Activated gamma-delta T cell (primary cell): ENCODE results near the gene POMT1.
A peak's percentile ranks its signal among the peaks of the same experiment; 100 is the strongest.
"Not testable (repeated sequence)": the region's sequence is repeated elsewhere in the genome, so short reads cannot be mapped to it uniquely, and the experiment has no call there.

ENCODE experiments used
- DNase-seq: peaks from one replicate; lab custom pipeline; 2025; lab: John Stamatoyannopoulos, UW
- total RNA-seq, 2 donors: gene quantifications; one replicate each; lab custom pipeline; 2026; lab: John Stamatoyannopoulos, UW

The POMT1 gene, protein sequence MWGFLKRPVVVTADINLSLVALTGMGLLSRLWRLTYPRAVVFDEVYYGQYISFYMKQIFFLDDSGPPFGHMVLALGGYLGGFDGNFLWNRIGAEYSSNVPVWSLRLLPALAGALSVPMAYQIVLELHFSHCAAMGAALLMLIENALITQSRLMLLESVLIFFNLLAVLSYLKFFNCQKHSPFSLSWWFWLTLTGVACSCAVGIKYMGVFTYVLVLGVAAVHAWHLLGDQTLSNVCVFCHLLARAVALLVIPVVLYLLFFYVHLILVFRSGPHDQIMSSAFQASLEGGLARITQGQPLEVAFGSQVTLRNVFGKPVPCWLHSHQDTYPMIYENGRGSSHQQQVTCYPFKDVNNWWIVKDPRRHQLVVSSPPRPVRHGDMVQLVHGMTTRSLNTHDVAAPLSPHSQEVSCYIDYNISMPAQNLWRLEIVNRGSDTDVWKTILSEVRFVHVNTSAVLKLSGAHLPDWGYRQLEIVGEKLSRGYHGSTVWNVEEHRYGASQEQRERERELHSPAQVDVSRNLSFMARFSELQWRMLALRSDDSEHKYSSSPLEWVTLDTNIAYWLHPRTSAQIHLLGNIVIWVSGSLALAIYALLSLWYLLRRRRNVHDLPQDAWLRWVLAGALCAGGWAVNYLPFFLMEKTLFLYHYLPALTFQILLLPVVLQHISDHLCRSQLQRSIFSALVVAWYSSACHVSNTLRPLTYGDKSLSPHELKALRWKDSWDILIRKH
- total RNA-seq, result 90.4 to 137 reads per million in 2 donors

DNA sequence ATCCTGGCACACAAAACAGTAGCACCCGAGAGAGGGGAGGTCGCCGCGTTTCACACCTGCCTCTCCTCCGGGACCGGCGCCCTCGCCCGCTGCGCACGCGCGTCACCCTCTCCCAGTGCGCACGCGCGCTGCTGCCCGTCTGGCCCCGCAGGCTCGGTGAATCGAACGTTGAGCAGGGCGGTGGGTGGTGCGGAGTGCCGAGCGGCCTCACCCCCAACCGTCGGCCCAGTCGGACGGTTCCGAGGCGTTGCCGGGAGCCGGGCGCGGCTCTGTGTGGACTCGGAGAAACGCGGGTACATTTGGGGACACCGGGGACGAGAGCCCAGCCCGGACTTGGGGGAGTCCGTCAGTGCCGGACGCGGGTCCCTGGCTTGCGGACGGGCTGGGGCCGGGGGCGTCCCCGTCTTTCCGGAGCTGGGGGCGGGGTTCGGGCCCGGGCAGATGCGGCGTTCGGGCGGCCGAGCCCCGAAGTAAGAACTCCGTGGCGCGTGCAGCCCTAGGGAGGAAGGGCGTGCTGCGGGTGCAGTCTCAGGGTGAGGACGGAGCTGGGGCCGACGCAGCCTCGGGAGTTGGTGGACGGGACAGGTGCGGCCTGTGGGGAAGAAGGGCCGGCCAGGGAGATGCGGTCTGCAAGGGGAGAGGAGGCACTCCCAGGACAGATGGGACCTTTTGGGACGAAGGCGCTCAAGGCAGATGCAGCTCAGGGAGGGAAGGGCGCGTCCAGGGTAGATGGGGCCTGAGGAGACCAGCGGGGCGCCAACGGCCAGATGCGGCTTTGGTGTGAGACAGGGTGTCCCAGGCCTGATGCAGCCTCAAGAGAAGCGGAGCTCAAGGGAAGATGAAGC lies at the start of gene POMT1:
Gene POMT1, plus strand, starts transcription at position 138 of the 845 bp plus-strand sequence. CDS start 1,301 bp downstream, outside the sequence.
- DNase-seq, result peak; percentile 83

DNA sequence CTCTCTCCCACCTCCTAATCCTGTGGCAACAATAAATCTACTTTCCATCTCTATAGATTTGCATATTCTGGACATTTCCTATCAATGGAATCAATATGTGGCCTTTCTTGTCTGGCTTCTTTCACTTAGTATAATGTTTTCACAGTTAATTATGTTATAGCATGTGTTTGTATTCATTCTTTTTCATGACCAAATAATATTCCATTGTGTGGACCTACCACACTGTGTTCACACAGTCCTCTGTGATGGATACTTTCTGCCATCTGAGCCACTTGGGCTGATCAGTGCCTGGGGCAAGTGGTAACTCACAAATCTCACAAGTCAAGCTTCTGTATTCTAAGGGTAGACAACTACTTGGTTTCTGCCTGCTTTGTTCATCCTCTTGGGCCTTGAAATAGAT lies 48.7 kb upstream of the POMT1 start:
- DNase-seq, result no peak

DNA sequence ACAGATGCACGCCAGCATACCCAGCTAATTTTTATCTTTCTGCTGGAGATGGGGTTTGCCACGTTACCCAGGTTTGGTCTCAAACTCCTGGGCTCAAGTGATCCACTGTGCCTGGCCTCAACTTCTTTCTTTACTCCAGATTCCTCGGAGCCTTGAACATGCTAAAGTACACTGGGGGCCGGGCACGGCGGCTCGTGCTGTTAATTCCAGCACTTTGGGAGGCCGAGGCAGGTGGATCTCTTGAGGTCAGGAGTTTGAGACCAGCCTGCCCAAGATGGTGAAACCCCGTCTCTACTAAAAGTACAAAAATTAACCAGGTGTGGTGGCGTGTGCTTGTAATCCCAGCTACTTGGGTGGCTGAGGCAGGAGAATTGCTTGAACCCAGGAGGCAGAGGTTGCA lies 47.1 kb upstream of the POMT1 start:
- not testable (repeated sequence) for DNase-seq

DNA sequence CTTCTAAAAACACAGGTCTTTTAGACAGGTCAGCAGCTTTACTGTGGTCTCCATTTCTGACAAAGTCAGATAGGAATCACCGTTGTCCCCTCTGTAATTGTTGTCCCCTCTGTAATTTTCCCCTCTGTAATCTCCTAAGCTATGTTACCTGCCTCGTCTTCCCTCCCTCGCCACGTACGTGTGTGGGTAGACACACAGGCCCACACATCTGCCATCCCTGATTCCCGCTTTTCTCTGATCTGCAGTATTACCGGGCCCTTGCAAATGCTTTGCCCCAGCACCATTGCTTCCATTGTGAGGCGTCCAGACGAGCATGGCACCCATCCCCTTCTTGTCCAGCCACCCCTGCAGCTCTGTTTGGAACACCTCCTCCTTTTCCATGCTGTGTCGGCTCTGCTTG lies 45.0 kb upstream of the POMT1 start:
- DNase-seq, result no peak

DNA sequence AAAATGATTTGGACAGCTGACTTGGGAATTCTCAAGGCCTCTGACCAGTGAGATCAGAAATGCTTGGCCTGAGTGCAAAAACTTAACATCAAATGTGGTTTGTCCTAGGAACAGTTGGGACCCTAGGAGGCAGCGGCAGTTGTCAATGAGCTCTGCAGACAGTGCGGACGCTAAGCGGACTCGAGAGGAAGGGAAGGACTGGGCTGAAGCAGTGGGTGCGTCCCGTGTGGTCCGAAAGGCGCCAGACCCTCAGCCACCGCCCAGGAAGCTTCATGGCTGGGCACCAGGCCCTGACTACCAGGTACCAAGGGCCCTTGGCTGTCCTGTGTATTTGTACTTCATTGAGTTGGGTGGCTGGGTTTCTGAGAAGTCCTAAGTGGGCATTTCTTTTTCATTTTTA lies 43.7 kb upstream of the POMT1 start:
- no peak for DNase-seq

DNA sequence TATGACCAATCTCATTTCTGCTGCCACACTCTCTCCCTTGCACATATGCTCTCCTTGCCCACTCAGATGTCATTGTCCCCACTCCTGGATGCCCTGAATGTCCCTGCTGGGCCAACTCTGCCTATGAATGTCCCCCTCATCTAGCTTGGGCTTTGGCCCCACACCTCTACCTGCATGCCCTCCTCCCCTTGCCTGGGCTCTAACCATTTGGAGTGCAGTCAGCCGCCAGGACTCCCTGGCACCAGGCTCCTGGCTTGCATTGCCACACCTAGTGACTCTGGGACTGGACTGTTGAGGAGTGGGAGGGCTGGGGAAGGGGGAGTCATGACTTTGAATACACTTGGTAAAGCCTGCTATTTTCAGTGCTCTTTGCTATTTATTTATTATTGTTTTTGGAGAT lies 41.6 kb upstream of the POMT1 start:
- DNase-seq, result no peak

DNA sequence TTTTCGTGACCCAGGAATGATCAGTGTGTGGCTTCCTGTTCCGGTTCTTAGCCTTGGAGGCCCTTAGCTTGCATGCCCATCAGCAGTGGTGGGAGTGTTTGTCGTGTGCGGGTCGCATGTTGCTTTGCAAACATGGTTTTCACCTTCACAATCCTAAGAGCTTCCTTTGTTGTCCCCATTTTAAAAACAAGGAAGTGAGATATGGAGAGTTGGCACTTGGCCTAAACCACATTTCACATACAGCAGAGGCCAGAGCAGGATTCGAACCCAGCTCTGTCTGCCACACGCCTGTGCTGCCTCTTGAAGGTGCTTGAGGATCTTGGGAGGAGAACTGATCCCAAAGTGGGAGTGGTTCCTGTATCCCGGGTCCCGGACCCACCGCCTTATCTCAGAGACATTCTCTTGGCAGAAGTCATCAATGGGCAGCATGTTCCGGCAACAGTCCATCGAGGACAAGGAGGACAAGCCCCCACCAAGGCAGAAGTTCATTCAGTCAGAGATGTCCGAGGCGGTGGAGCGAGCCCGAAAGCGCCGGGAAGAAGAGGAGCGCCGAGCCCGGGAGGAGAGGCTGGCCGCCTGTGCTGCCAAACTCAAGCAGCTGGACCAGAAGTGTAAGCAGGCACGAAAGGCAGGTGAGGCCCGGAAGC lies 38.2 kb upstream of the POMT1 start:
- no peak for DNase-seq

DNA sequence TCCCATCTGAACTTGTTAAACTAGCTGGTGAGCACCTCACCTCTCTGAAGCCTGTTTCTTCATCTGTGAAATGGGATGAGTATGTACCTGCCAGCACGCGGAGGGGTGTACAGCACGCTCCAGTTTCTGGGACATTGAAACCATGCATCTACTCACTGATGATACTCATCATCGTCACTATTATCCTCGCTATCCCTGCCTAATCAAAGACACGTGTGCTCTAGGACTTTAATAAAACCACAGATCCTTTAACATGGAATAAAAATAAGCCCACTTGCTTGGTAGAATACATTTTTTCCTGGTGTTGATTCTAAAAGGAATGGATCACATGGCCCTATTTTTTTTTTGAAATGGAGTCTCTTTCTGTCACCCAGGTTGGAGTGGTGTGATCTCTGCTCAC lies 37.3 kb upstream of the POMT1 start:
- DNase-seq, result no peak

DNA sequence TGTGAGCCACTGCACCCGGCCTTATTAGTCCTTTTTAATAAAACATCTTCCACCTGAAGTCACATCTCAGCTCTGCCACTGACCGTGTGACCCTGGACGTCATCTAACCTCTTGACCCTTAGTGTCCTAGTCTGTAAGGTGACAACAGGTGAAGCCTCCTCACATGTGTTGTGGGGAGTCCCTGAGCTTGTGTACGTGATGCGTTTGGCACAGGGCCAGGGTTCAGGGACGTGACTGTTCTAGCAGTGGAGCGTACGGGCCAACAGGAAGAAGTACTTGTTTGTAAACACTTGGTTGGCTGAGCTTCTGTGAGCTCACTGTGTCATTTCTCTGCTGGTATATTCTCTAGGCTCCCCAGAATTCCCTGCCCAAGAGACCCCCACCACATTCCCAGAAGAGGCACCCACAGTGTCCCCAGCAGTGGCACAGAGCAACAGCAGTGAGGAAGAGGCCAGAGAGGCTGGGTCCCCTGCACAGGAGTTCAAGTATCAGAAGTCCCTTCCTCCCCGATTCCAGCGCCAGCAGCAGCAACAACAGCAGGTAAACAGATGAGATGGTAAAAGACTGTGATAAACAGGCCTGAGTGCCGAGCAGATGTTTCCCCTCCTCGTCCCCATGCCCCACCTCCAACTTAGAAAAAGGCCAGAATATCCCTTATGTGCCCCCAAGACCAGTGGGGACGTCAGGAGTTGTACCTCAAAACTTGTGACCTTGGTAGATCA lies 35.3 kb upstream of the POMT1 start:
- DNase-seq, result no peak

DNA sequence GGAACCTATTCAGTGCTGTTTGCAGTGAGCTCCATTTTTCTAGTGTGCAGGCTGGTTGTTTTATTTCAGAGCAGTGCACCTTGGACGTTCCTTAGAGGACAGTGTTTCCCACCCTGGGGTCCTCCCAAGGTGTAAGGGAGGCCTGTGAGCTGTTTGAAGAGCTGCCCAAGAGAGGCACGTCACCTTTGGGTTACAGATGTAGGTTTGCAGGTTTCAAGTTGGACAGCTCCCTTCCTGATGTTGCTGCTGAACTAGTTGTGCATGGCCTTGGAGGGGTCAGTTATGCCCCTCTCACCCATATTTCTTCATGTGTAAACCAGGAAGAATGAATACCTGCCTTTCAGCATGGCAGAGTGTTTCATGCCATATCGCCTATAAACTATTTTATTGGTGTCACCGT lies 34.7 kb upstream of the POMT1 start:
- no peak for DNase-seq

DNA sequence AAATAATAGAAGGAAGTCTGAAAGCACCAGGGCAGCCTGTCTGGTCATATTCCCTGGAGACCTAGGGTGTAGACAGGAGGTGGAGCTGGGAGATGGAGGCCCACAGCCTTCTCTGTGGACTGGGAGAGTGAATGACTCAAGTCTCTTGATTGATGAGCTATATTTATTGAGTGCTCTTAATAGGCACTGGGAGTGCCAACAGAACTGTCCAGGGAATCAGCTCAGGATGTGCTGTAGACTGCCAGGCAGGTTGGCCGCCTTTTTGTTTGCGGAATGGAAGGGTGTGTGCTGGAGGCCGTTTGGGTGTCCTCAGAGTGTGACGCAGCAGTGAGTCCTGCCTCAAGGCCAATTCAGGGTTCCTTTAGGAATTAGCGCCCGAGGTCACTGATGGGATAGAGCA lies 33.4 kb upstream of the POMT1 start:
- DNase-seq, result no peak

DNA sequence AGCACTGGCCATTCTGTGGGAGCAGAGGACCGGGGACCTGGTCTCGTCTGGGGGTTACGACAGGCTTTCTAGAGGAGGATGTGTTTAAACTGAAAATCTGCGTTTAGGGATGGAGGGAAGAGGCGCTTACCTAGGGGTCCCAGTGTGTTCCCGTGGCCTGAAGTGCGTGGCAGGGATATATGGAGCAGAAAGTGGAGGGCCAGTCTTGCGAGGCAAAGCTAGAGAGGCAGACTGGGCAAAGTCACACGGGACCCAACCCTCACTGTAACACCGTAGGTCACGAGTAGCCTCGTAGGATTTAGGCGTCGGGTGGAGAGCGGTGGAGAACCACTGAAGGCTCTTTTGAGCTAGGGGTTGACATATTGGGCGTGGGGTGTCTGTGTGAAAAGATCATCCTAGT lies 32.8 kb upstream of the POMT1 start:
- DNase-seq, result no peak

DNA sequence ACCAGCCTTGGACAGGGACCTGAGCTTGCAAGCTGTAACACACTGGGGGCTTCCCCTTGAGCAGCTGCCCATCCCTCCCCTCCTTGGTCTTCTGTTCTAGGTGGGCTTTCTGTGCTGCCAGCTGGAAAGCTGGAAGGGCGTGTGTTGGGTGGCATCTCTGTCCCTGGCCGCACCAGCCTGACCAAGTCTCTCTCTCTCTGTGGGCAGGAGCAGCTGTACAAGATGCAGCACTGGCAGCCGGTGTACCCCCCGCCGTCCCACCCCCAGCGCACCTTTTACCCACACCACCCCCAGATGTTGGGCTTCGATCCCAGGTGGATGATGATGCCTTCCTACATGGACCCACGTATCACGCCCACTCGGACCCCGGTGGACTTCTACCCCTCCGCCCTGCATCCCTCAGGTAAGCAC lies 32.1 kb upstream of the POMT1 start:
- no peak for DNase-seq

DNA sequence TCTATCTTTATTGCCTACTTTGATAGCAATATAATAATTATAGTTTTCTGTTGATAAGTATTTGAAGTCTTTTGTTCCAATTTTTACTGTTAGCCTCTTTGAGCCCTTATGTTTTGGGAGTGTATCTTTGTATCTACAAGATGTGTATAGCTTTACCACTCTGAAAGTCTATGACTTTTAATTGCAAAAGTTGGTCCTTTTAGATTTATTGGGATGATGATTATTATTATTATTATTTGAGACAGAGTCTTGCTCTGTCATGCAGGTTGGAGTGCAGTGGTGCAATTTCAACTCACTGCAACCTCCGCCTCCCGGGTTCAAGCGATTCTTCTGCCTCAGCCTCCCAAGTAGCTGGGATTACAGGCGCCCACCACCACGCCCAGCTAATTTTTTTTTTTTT lies 30.6 kb upstream of the POMT1 start:
- DNase-seq, result not testable (repeated sequence)

DNA sequence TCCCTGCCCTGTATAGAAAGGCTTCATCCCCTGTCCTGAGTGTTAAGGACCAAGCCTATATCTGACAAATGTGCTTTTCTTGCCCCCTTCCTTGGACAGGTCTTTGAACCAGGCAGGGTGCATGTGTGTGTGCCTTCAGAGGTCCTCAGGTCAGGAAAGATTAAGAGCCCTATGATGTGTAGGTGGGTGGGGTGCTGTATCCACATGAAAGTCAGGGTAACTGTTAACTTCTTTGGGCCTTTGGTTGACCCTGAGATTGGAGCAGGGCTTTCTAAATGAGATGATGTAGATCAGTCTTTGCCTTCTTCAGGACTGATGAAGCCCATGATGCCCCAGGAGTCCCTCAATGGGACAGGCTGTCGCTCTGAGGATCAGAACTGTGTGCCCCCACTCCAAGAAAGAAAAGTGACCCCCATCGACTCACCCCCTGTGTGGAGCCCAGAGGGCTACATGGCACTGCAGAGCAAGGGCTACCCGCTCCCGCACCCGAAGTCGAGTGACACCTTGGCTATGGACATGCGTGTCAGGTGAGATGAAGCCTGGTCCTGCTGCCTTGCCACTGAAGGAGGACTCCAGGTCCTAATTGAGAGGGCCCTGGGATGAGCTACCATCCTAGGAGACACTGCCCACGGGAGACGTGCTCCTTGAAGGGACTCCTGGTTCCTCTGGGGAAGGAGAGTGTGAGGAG lies 29.4 kb upstream of the POMT1 start:
- no peak for DNase-seq

DNA sequence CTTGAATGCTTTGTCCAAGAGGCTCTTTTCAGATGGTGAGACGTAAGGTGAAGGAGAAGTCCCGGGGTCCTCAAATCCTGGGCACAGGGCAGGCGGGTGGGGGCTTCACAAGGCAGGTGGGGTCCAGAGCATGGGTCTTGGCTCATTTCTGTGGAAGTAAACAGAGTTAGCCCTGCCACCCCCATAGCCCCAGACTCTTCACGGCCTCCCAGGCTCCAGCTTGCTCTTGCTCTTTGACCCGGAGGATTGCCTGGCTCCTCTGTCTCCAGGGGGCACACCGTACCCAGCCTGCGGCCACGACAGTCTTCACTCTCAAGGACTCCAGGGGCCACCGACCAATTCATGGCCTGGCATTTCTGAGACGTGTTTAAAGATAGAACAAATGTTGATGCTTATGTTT lies 28.8 kb upstream of the POMT1 start:
- no peak for DNase-seq

DNA sequence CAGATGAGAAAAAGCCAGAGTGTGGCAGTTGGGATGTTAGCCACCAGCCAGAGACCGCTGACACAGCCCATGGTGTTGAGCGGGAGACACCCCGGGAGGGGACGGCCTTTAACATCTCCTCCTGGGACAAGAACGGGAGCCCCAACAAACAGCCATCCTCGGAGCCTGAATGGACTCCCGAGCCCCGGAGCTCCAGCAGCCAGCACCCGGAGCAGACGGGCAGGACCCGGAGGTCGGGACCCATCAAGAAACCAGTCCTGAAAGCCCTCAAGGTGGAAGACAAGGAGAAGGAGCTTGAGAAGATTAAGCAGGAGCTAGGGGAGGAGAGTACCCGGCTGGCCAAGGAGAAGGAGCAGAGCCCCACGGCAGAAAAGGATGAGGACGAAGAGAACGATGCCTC lies 28.0 kb upstream of the POMT1 start:
- DNase-seq, result no peak

DNA sequence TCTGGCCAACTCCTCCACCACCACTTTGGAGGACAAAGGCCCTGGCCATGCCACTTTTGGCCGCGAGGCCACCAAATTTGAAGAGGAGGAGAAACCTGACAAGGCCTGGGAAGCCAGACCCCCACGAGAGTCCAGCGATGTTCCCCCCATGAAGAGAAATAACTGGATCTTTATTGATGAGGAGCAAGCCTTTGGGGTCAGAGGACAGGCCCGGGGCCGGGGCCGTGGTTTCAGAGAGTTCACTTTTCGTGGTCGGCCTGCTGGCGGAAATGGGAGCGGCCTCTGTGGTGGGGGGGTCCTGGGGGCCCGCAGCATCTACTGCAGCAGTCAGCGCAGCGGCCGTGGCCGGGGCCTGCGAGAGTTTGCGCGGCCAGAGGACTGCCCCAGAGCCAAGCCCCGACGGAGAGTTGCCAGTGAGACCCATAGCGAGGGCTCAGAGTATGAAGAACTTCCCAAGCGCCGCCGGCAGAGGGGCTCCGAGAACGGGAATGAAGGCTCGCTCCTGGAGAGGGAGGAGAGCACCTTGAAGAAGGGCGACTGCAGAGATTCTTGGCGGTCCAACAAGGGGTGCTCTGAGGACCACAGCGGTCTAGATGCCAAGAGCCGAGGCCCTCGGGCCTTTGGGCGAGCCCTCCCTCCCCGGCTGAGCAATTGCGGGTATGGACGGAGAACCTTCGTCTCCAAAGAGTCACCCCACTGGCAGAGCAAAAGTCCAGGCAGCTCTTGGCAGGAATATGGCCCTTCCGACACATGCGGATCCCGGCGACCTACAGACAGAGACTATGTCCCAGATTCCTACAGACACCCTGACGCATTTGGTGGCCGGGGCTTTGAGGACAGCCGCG lies 27.4 kb upstream of the POMT1 start:
- DNase-seq, result no peak

DNA sequence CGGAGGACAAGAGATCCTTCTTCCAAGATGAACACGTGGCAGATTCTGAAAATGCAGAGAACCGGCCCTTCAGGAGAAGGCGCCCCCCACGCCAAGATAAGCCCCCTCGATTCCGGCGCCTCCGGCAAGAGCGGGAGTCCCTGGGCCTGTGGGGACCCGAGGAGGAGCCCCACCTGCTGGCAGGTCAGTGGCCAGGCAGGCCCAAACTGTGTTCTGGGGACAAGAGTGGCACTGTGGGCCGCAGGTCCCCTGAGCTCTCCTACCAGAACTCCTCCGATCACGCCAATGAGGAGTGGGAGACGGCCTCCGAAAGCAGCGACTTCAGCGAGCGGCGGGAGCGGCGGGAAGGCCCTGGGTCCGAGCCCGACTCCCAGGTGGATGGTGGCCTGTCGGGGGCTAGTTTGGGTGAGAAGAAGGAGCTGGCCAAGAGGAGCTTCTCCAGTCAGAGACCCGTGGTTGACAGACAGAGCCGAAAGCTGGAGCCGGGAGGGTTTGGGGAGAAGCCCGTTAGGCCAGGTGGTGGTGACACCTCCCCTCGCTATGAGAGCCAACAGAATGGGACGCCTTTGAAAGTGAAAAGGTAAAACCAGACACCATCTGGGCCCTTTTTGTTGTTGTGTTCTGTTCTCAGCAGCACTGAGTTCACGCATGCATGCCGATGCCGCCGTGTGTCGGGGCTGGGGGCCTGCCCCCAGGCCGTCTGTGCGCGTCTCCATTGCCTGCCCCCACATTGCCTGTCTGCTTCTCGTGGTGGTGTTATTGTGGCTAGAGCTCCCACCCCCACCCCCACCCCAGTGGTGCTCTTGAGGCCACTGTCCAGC lies 26.6 kb upstream of the POMT1 start:
- DNase-seq, result no peak
